ENCODE results near the gene ARHGAP22. TPM values are rescaled to one million over a fixed set of nuclear protein-coding genes. Genes with fewer than 3 reads are reported as not detected.

Gene ARHGAP22
- total and polyA plus RNA-seq, 4 donors, result 0.23 to 2.3 (median 0.54) TPM

- H3K27ac ChIP-seq (ENCODE audit: low read depth in 1 of 2, low read length in 2 of 2), result no peak overlapping the region
- no peaks in the 10 kb centered on the region for H3K36me3 ChIP-seq (ENCODE audit: control insufficient read depth in 4 of 4, insufficient read depth in 3 of 4, low read depth in 1 of 4, low read length in 3 of 4)
- 67% methylated on average over 6 of the region's 6 CpGs for WGBS
- DNase-seq (ENCODE audit: low spot score), result no peak
- TF ChIP-seq FOXA1 (IDR thresholded peaks at IDR 0.05), result no peak
- TF ChIP-seq RXRA (IDR thresholded peaks at IDR 0.05), result no peak
- TF ChIP-seq ATF3 (IDR thresholded peaks at IDR 0.05), result no peak
- TF ChIP-seq EGR1 (IDR thresholded peaks at IDR 0.05; ENCODE audit: low read depth in 2 of 2), result no peak
- TF ChIP-seq FOXA2 (IDR thresholded peaks at IDR 0.05), result no peak
- no peak for TF ChIP-seq HNF4G (IDR thresholded peaks at IDR 0.05)
- no peak for TF ChIP-seq SP1 (IDR thresholded peaks at IDR 0.05)
- TF ChIP-seq ZBTB33 (IDR thresholded peaks at IDR 0.05), result no peak
- TF ChIP-seq JUND (IDR thresholded peaks at IDR 0.05), result no peak
- TF ChIP-seq HNF4A (conservative IDR thresholded peaks at IDR 0.05), result no peak
- TF ChIP-seq MAX (IDR thresholded peaks at IDR 0.05), result no peak
- no peak for TF ChIP-seq YY1 (IDR thresholded peaks at IDR 0.05)
- no peak for TF ChIP-seq RAD21 (IDR thresholded peaks at IDR 0.05)
- H3K4me3 ChIP-seq (ENCODE audit: low read depth in 1 of 3, low read length in 3 of 3), result no peak overlapping the region
- H3K9me3 ChIP-seq (ENCODE audit: control insufficient read depth in 4 of 4, low read length in 3 of 4), result no peaks in the 10 kb centered on the region
- no peaks in the 10 kb centered on the region for H3K27me3 ChIP-seq (ENCODE audit: control insufficient read depth in 4 of 4, insufficient read depth in 4 of 4, low read length in 3 of 4)
- H3K4me1 ChIP-seq (ENCODE audit: control insufficient read depth in 4 of 4, insufficient read depth in 4 of 4, low read length in 3 of 4), result peaks cover 0 to 3% (median 0%) of the 10 kb centered on the region in 4 donors
- no peak overlapping the region for H3K9ac ChIP-seq (ENCODE audit: low read depth in 1 of 2, low read length in 2 of 2)
These were observed 151.9 kb downstream of the ARHGAP22 start for GRCh38 chr10:48452879-48453412.

- Histone ChIP-seq H3K4me3 (ENCODE audit: low read depth in 1 of 3, low read length in 3 of 3) (no peak overlapping the region), H3K9me3 (ENCODE audit: control insufficient read depth in 4 of 4, low read length in 3 of 4) (no peaks in the 10 kb centered on the region), H3K36me3 (ENCODE audit: control insufficient read depth in 4 of 4, insufficient read depth in 3 of 4, low read depth in 1 of 4, low read length in 3 of 4) (no peaks in the 10 kb centered on the region), H3K4me1 (ENCODE audit: control insufficient read depth in 4 of 4, insufficient read depth in 4 of 4, low read length in 3 of 4) (peaks cover 0 to 3% (median 0%) of the 10 kb centered on the region in 4 donors), H3K27ac (ENCODE audit: low read depth in 1 of 2, low read length in 2 of 2) (no peak overlapping the region), H3K27me3 (ENCODE audit: control insufficient read depth in 4 of 4, insufficient read depth in 4 of 4, low read length in 3 of 4) (no peaks in the 10 kb centered on the region), H3K9ac (ENCODE audit: low read depth in 1 of 2, low read length in 2 of 2) (no peak overlapping the region)
- TF ChIP-seq FOXA1 (IDR thresholded peaks at IDR 0.05), result no peak
- no peak for TF ChIP-seq ATF3 (IDR thresholded peaks at IDR 0.05)
- no peak for TF ChIP-seq ZBTB33 (IDR thresholded peaks at IDR 0.05)
- TF ChIP-seq YY1 (IDR thresholded peaks at IDR 0.05), result no peak
- TF ChIP-seq HNF4G (IDR thresholded peaks at IDR 0.05), result no peak
- no peak for TF ChIP-seq NR2F2 (IDR thresholded peaks at IDR 0.05)
- no peak for TF ChIP-seq FOXA2 (IDR thresholded peaks at IDR 0.05)
- no peak for TF ChIP-seq TAF1 (conservative IDR thresholded peaks at IDR 0.05)
- no peak for TF ChIP-seq REST (IDR thresholded peaks at IDR 0.05)
- no peak for TF ChIP-seq RXRA (IDR thresholded peaks at IDR 0.05)
- DNase-seq (ENCODE audit: low spot score), result no peak
- WGBS, result 84% methylated on average over 15 of the region's 15 CpGs
These were observed 152.6 kb downstream of the ARHGAP22 start for GRCh38 chr10:48451969-48452878.
